Gastrocnemius medialis (tissue), 4 donors: ENCODE results near the gene FASTKD3.

ENCODE experiments used
- POLR2A ChIP-seq, 2 donors: fragments of 450-650 bp; IDR thresholded peaks; one replicate each; pipeline ENCODE4 v1.6.1; 2017; ENCODE audit warnings: antibody characterized with exemption in 2 of 2, mild to moderate bottlenecking in 2 of 2, moderate library complexity in 2 of 2
- TF ChIP-seq, protein P1 (sequence below), 5 experiments: fragments of 450-650 bp in 3 of 5; fragments of 200-600 bp in 2 of 5; sonication (generic) in 2 of 5; IDR thresholded peaks in 4 of 5; conservative IDR thresholded peaks in 1 of 5; 1 replicate in 4 of 5; 2 replicates in 1 of 5; pipeline ENCODE4 v1.5.1; 2016 to 2019; ENCODE audit warnings: antibody characterized with exemption in 5 of 5, mild to moderate bottlenecking in 3 of 5, moderate library complexity in 3 of 5

DNA sequence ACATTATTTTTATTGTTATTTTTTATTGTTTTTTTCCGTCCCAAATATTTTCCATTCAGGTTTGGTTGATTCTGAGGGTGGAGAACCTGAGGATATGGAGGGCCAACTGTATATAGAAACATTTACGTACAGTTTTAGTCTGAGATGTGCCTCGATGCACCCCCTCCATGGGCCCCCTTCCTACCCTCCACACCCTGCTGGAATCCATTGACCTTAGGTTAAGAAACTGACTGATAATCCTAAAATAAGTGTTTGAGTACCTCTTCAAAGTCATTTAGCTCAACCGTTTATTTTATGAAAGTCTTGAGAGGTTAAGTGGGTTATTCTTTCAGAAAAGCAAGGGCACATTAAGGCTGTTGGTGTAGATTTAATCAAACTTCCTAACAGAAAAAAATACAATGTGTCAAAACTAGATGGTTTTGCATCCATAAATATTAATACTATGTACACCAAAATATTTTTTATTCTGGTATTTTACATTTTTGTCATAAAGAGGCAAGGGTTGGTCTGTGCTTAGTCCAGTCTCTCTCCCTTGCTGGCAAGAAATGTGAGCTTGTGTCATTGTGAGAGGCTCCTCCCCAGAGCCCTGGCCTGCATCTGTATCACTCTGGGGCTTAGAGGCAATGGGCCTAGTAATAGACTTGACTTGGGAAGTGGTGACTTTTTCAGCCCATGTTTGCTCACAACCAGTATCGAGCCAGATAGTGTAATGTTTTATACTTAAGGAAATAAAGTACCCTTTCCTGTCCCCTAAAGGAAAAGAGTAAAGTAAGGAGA, 15.8 kb upstream of the FASTKD3 start:
- TF ChIP-seq, protein P1, sequence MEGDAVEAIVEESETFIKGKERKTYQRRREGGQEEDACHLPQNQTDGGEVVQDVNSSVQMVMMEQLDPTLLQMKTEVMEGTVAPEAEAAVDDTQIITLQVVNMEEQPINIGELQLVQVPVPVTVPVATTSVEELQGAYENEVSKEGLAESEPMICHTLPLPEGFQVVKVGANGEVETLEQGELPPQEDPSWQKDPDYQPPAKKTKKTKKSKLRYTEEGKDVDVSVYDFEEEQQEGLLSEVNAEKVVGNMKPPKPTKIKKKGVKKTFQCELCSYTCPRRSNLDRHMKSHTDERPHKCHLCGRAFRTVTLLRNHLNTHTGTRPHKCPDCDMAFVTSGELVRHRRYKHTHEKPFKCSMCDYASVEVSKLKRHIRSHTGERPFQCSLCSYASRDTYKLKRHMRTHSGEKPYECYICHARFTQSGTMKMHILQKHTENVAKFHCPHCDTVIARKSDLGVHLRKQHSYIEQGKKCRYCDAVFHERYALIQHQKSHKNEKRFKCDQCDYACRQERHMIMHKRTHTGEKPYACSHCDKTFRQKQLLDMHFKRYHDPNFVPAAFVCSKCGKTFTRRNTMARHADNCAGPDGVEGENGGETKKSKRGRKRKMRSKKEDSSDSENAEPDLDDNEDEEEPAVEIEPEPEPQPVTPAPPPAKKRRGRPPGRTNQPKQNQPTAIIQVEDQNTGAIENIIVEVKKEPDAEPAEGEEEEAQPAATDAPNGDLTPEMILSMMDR (IDR thresholded peaks at IDR 0.05 in 4 of 5, conservative IDR thresholded peaks at IDR 0.05 in 1 of 5): no peak
- TF ChIP-seq POLR2A (IDR thresholded peaks at IDR 0.05): no peak
